ENCODE data around the gene YIPF2. TPM values are rescaled to one million over a fixed set of nuclear protein-coding genes. Genes with fewer than 3 reads are reported as not detected.

YIPF2 gene
- total RNA-seq, 1 donor from 2014 or later: 23.0 TPM

DNA sequence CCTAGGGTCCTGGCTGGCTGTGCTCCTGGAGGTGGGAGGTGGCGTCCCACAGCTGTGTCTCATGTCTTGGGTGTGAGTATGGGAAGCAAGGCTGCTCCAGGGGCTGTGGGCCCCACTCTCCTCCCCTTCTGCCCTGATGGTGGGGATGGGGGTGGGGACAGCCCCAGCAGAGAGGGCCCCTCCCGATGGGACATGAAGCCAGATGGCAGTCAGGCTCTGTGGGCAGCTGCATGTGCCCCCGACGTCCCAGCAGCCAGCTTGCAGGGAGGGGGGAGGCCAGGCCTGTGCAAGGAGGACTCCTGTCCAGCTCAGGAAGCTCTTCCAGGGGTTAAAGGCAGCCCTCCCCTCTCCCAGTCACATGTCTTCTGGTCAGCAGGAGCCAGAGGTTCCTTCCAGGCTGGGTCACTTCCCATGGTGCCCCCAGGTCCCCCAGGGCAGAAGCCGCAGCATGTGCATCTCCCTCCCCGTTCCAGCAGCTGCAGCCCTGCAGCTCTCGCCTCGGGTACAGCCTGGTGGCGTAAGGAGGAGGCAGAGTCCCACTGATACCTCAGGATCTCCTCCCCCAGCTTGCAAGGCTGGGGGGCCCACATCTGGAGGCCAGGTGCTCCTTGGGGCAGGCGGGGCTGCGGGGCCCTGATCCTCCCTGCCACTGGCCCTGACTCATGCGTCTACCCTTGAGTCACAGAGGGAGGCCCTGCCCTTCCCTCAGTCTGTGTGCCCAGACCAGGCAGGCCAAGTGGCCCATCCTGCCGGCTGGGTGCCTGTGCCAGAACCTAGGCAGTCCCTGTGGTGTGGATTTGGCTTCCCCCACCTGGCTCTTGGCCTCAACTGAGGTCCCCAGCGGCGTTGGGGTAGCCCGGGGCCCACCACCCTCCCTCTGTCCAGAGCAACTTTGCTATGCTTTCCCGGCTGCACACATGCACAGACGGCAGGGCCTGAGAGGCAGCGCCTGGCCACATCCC, 13.0 kb downstream of the YIPF2 start:
- Mint-ChIP-seq H3K36me3 (ENCODE audit: low read depth) (peaks cover 55% of the 10 kb centered on the region), H3K9me3 (no peaks in the 10 kb centered on the region), H3K27ac (no peak overlapping the region), H3K4me3 (no peak overlapping the region), H3K4me1 (no peaks in the 10 kb centered on the region), H3K27me3 (no peaks in the 10 kb centered on the region)
- ATAC-seq (ENCODE audit: low read depth) (no peak), DNase-seq (no peak)
- CTCF ChIA-PET: no interaction called here
- intact Hi-C loops (cut with micrococcal nuclease): no loop called here
- no peak for TF ChIP-seq CTCF (IDR thresholded peaks at IDR 0.05)
- POLR2A ChIA-PET: no interaction called here

- no peak for ATAC-seq (ENCODE audit: low read depth)
- TF ChIP-seq CTCF (IDR thresholded peaks at IDR 0.05): no peak
- H3K27me3 Mint-ChIP-seq: no peaks in the 10 kb centered on the region
- H3K36me3 Mint-ChIP-seq (ENCODE audit: low read depth): peaks cover 52% of the 10 kb centered on the region
- H3K27ac Mint-ChIP-seq: no peak overlapping the region
- DNase-seq: no peak
- POLR2A ChIA-PET: no interaction called here
- no peaks in the 10 kb centered on the region for H3K9me3 Mint-ChIP-seq
- intact Hi-C loops (cut with micrococcal nuclease): no loop called here
- no peaks in the 10 kb centered on the region for H3K4me1 Mint-ChIP-seq
- no peak overlapping the region for H3K4me3 Mint-ChIP-seq
- CTCF ChIA-PET: no interaction called here
These were observed 14.6 kb downstream of the YIPF2 start for GRCh38 chr19:10913716-10914340.

DNA sequence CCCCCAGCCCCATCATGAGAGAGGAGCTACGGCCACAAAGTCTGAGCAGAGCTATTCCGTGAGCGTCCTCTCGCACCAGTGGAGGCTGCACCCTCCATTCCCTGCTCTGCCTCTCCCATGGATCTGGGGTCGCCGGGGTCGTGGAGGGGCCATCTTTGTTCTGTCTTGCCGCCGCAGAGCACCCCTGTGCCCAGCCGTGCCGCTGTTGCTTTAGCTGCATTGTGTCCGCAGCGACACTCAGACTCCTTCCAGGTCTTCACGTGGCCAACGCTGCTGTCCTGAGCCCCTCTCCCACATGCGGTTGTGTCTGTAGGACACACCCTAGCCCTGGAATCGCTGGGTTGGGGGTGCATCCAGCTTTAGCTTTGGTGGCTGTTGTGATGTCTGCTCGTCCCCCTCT, 15.8 kb downstream of the YIPF2 start:
- DNase-seq (no peak), ATAC-seq (ENCODE audit: low read depth) (no peak)
- Mint-ChIP-seq H3K27ac (no peak overlapping the region), H3K27me3 (no peaks in the 10 kb centered on the region), H3K9me3 (no peaks in the 10 kb centered on the region), H3K36me3 (ENCODE audit: low read depth) (peaks cover 58% of the 10 kb centered on the region), H3K4me1 (no peaks in the 10 kb centered on the region), H3K4me3 (no peak overlapping the region)
- no peak for TF ChIP-seq CTCF (IDR thresholded peaks at IDR 0.05)
- CTCF ChIA-PET: interaction anchor here (0.5 kb wide), 1 partner anchor 44 kb away, joined by 3 read pairs; no protein-coding TSS in a partner anchor
- POLR2A ChIA-PET: no interaction called here
- intact Hi-C loops (cut with micrococcal nuclease): no loop called here

DNA sequence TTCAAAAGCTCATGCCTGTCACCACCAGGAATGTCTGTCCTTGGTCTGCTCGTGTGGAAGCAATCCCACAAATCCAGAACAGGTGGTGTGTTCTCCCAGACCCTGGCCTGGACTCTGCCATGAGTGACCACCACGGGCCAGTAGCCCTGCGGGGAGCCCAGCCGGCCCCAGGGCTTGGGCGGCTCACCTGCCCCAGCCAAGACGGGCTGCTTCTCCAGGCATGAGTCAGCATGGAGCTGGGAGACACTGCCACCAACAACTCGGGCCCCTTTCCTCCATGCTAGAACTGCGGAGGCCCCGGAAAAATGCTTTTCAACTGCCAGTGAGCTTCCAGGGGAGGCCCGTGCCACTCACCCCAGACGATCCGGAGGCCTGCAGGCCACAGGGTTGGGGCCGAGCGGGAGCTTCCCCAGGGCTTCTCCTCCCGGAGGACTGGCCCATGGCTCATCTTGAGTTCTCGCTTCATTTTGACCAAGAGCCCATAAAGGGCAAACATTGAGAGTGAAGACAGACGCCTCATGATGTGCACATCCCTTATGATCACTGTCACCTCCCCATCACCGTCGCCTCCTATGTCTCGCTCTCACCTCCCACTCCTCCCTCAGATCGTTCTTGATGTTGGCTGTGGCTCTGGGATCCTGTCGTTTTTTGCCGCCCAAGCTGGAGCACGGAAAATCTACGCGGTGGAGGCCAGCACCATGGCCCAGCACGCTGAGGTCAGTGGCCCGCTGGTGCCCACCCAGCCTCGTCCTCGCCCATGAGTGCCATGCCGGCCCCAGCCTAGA, 16.7 kb downstream of the YIPF2 start:
- no peak for ATAC-seq (ENCODE audit: low read depth)
- POLR2A ChIA-PET: no interaction called here
- no peaks in the 10 kb centered on the region for H3K4me1 Mint-ChIP-seq
- DNase-seq: no peak
- CTCF ChIA-PET: no interaction called here
- no peak overlapping the region for H3K4me3 Mint-ChIP-seq
- no peak overlapping the region for H3K27ac Mint-ChIP-seq
- intact Hi-C loops (cut with micrococcal nuclease): no loop called here
- no peaks in the 10 kb centered on the region for H3K27me3 Mint-ChIP-seq
- H3K9me3 Mint-ChIP-seq: no peaks in the 10 kb centered on the region
- H3K36me3 Mint-ChIP-seq (ENCODE audit: low read depth): peaks cover 59% of the 10 kb centered on the region
- no peak for TF ChIP-seq CTCF (IDR thresholded peaks at IDR 0.05)
